OCI-LY1 (cell line): ENCODE data around the gene B4GALT5.

Source experiments
- H2AFZ ChIP-seq: fragments of 200-600 bp; sonication (generic), shearing (Covaris generic); 2 replicates; pipeline ENCODE4 v1.6.0; 2014; ENCODE audit warnings: antibody characterized with exemption, mild to moderate bottlenecking, low read length
- H3F3A ChIP-seq: fragments of 200-600 bp; sonication (generic), shearing (Covaris generic); 2 replicates; pipeline ENCODE4 v1.6.0; 2014; ENCODE audit warnings: mild to moderate bottlenecking, antibody characterized with exemption, low read length, moderate library complexity; ENCODE audit not compliant: insufficient read depth
- H3K27ac ChIP-seq: fragments of 200-600 bp; sonication (generic); 2 replicates; pipeline ENCODE4 v1.5.1; 2014; ENCODE audit warnings: low read length, mixed run types, mild to moderate bottlenecking, low read depth; ENCODE audit not compliant: poor library complexity, severe bottlenecking
- H3K27me3 ChIP-seq: fragments of 200-600 bp; sonication (generic); 2 replicates; pipeline ENCODE4 v1.6.0; 2014; ENCODE audit warnings: antibody characterized with exemption, mild to moderate bottlenecking, low read length, moderate library complexity; ENCODE audit not compliant: insufficient read depth
- H3K36me3 ChIP-seq: fragments of 200-600 bp; sonication (generic); 2 replicates; pipeline ENCODE4 v1.6.1; 2014; ENCODE audit warnings: mild to moderate bottlenecking, antibody characterized with exemption, low read length, moderate library complexity, mixed read lengths; ENCODE audit not compliant: insufficient read depth
- H3K4me1 ChIP-seq: fragments of 200-600 bp; sonication (generic); 2 replicates; pipeline ENCODE4 v1.5.1; 2014; ENCODE audit warnings: mild to moderate bottlenecking, low read length, moderate library complexity; ENCODE audit not compliant: insufficient read depth, severe bottlenecking
- H3K4me2 ChIP-seq: fragments of 200-600 bp; sonication (generic), shearing (Covaris generic); 2 replicates; pipeline ENCODE4 v1.6.1; 2014; ENCODE audit warnings: low read length
- H3K4me3 ChIP-seq: fragments of 200-600 bp; sonication (generic); 2 replicates; pipeline ENCODE4 v1.5.1; 2014; ENCODE audit warnings: low read length, low read depth, mild to moderate bottlenecking, mixed read lengths; ENCODE audit not compliant: poor library complexity, severe bottlenecking
- H3K79me2 ChIP-seq: fragments of 200-600 bp; shearing (Covaris generic); 2 replicates; pipeline ENCODE4 v1.6.1; 2016; ENCODE audit warnings: mixed run types, low read length, mixed read lengths; ENCODE audit not compliant: insufficient read depth
- H3K9ac ChIP-seq: fragments of 200-600 bp; sonication (generic), shearing (Covaris generic); 2 replicates; pipeline ENCODE4 v1.6.1; 2014; ENCODE audit warnings: mild to moderate bottlenecking, low read length, mixed read lengths
- H3K9me2 ChIP-seq: fragments of 200-600 bp; sonication (generic), shearing (Covaris generic); 2 replicates; pipeline ENCODE4 v1.6.1; 2014; ENCODE audit warnings: low read depth, mild to moderate bottlenecking, low read length, mixed read lengths
- H3K9me3 ChIP-seq: fragments of 200-600 bp; shearing (Covaris generic); 2 replicates; pipeline ENCODE4 v1.6.1; 2014; ENCODE audit warnings: low read length, mixed read lengths
- H4K20me1 ChIP-seq: fragments of 200-600 bp; sonication (generic), shearing (Covaris generic); 2 replicates; pipeline ENCODE4 v1.6.0; 2016; ENCODE audit warnings: mild to moderate bottlenecking, low read length; ENCODE audit not compliant: insufficient read depth
- EZH2 ChIP-seq: fragments of 200-600 bp; sonication (generic), shearing (Covaris generic); IDR thresholded peaks from 2 replicates; pipeline ENCODE4 v1.8.0; 2017; ENCODE audit warnings: borderline replicate concordance, mixed run types, mild to moderate bottlenecking, antibody characterized with exemption, low read length, moderate library complexity, mixed read lengths
- TF ChIP-seq, protein P1 (sequence below): fragments of 200-600 bp; sonication (generic), shearing (Covaris generic); IDR thresholded peaks from 2 replicates; pipeline ENCODE4 v1.5.1; 2017; ENCODE audit warnings: mild to moderate bottlenecking, antibody characterized with exemption, low read length, moderate library complexity, mixed read lengths

B4GALT5 gene

DNA sequence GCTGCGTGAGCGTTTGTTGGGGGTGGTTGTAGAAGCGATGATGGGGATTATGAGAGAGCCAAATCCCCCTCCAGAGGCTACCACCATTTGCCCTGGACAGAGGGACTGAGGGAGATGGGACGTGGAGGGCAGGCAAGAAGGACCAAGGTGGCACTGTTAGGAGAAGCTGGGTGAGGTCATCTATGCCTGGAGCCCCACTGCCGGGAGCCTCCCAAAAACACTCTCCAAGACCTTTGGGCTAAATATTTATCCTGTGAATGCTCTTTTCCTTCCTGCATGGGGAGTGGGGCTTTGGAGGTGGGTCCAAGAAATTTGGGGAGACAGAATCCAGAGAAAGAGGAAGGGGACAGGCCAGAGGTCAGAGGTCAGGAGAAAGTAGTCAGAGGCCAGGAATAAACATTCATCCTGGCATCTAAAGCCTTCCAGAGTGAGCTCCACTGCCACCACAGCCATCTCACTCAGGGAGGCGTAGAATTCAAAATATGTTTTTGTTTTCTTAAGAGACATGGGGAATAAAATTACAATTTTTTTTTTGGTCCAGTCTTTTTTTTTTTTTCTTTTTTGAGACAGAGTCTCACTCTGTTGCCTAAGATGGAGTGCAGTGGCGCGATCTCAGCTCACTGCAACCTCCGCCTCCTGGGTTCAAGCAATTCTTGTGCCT, 128.0 kb downstream of the B4GALT5 start:
- Histone ChIP-seq H3K9ac (no peak overlapping the region), H3F3A (no peaks in the 10 kb centered on the region), H4K20me1 (no peaks in the 10 kb centered on the region), H3K27ac (no peak overlapping the region), H3K4me3 (no peak overlapping the region), H3K9me3 (0 out of 2 replicates have a peak, but pooled peaks cover 3% of the 10 kb centered on the region), H3K4me1 (peaks cover 9% of the 10 kb centered on the region), H3K4me2 (no peak overlapping the region), H2AFZ (no peak overlapping the region), H3K79me2 (no peaks in the 10 kb centered on the region), H3K27me3 (peaks cover 15% of the 10 kb centered on the region), H3K9me2 (no peaks in the 10 kb centered on the region), H3K36me3 (no peaks in the 10 kb centered on the region; the same call in 1 of the 2 replicates)
- TF ChIP-seq, protein P1, sequence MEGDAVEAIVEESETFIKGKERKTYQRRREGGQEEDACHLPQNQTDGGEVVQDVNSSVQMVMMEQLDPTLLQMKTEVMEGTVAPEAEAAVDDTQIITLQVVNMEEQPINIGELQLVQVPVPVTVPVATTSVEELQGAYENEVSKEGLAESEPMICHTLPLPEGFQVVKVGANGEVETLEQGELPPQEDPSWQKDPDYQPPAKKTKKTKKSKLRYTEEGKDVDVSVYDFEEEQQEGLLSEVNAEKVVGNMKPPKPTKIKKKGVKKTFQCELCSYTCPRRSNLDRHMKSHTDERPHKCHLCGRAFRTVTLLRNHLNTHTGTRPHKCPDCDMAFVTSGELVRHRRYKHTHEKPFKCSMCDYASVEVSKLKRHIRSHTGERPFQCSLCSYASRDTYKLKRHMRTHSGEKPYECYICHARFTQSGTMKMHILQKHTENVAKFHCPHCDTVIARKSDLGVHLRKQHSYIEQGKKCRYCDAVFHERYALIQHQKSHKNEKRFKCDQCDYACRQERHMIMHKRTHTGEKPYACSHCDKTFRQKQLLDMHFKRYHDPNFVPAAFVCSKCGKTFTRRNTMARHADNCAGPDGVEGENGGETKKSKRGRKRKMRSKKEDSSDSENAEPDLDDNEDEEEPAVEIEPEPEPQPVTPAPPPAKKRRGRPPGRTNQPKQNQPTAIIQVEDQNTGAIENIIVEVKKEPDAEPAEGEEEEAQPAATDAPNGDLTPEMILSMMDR, result no peak

DNA sequence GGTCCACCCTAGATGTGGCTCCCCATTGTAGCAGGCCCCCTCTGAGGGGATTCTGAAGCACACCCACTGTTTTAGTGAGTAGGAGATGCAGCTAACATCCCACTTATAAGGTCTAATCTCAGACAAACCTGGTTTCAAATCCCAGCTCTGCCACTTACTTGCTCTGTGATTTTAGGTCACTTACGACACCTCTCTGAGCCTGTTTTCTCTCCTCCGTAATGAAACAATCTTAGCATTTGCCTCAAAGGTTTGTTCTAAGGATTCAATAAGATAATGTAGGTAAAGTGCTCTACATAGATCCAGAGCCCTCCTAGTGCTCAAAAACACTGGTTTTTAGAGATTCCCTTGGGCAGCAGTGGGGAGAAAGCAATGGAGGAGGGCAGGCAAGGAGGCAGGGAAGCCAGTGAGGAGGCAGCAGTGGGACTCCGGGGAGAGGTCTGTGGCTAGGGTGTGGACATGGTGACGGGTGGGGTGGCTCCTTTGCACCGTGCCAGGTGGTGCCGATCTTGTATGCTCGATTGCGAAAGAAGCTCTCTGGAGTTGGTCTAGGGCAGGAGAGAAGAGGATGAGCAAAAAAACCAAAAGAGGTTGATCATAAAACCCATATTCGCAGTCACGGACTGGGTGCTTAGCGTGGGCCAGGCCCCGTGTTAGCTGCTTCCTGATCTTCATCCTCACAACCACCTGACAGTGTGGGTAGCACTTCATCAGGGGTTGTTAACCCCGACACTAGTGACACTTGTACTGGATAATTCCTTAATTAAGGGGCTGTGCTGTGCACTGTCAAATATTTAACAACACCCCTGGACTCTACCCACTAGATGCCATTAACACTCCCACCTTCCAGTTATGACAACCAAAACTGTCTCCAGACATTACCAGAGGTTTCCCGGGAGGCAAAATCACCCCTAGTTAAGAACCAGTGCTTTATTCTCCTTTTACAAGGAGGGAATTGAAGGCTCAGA, 129.0 kb downstream of the B4GALT5 start:
- Histone ChIP-seq H3K9ac (no peak overlapping the region), H3K27ac (no peak overlapping the region), H3K4me1 (no peaks in the 10 kb centered on the region)

GRCh38 chr20:49583669-49584417, 129.8 kb downstream of the B4GALT5 start:
- H3K27me3 ChIP-seq, result peaks cover 15% of the 10 kb centered on the region
- no peaks in the 10 kb centered on the region for H3K9me2 ChIP-seq
- no peak overlapping the region for H3K27ac ChIP-seq
- no peak overlapping the region for H3K4me2 ChIP-seq
- H3F3A ChIP-seq, result no peaks in the 10 kb centered on the region
- H2AFZ ChIP-seq, result no peak overlapping the region
- TF ChIP-seq, protein P1, result no peak
- TF ChIP-seq EZH2, result no peak
- no peak overlapping the region for H3K9ac ChIP-seq
- H4K20me1 ChIP-seq, result no peaks in the 10 kb centered on the region
- no peaks in the 10 kb centered on the region for H3K4me1 ChIP-seq
- H3K9me3 ChIP-seq, result 0 out of 2 replicates have a peak, but pooled peaks cover 3% of the 10 kb centered on the region
- no peaks in the 10 kb centered on the region for H3K79me2 ChIP-seq
- no peak overlapping the region for H3K4me3 ChIP-seq
- no peaks in the 10 kb centered on the region; the same call in 1 of the 2 replicates for H3K36me3 ChIP-seq

More for the DNA sequence above, 129.0 kb downstream of the B4GALT5 start:
- Histone ChIP-seq H3K79me2 (no peaks in the 10 kb centered on the region), H3K4me2 (no peak overlapping the region), H2AFZ (no peak overlapping the region), H3K4me3 (no peak overlapping the region), H4K20me1 (no peaks in the 10 kb centered on the region), H3F3A (no peaks in the 10 kb centered on the region), H3K27me3 (peaks cover 15% of the 10 kb centered on the region), H3K36me3 (no peaks in the 10 kb centered on the region; the same call in 1 of the 2 replicates), H3K9me3 (0 out of 2 replicates have a peak, but pooled peaks cover 3% of the 10 kb centered on the region), H3K9me2 (no peaks in the 10 kb centered on the region)
- no peak for TF ChIP-seq EZH2
- TF ChIP-seq, protein P1, result no peak
